Calu3 (cell line): ENCODE measurements around the gene CARMIL1. TPM values are rescaled to one million over a fixed set of nuclear protein-coding genes. Genes with fewer than 3 reads are reported as not detected.

Experiments
- BruUV-seq: library from RNA; stranded (reverse); fragments of 400-500 nt; replicated peaks from 2 replicates; lab custom pipeline; 2021; lab: Mats Ljungman, UMichigan
- CTCF ChIA-PET: fragments of 300-600 bp; sonication (Branson Sonifier 250); formaldehyde crosslinking; loops from one replicate; lab custom pipeline; 2022; ENCODE audit warnings: antibody characterized with exemption; lab: Charles Lee
- DNase-seq: peaks from one replicate; pipeline ENCODE4 v3.0.0; 2022
- H3K27ac Mint-ChIP-seq: one replicate; pipeline ENCODE4 v1.8.0; 2022; ENCODE audit warnings: mixed read lengths; ENCODE audit not compliant: unreplicated experiment
- H3K27me3 Mint-ChIP-seq: one replicate; pipeline ENCODE4 v1.8.0; 2022; ENCODE audit warnings: mixed read lengths; ENCODE audit not compliant: unreplicated experiment
- H3K36me3 Mint-ChIP-seq: one replicate; pipeline ENCODE4 v1.8.0; 2022; ENCODE audit warnings: mild to moderate bottlenecking, moderate library complexity, mixed read lengths; ENCODE audit not compliant: insufficient read depth, unreplicated experiment
- H3K4me1 Mint-ChIP-seq: one replicate; pipeline ENCODE4 v1.8.0; 2022; ENCODE audit warnings: mild to moderate bottlenecking, low read depth, mixed read lengths; ENCODE audit not compliant: unreplicated experiment
- H3K4me3 Mint-ChIP-seq: one replicate; pipeline ENCODE4 v1.8.0; 2022; ENCODE audit warnings: mild to moderate bottlenecking, low read depth, moderate library complexity, mixed read lengths; ENCODE audit not compliant: unreplicated experiment
- H3K9me3 Mint-ChIP-seq: one replicate; pipeline ENCODE4 v1.8.0; 2022; ENCODE audit warnings: low read depth, mixed read lengths; ENCODE audit not compliant: unreplicated experiment
- CTCF ChIP-seq: fragments of 200-600 bp; IDR thresholded peaks from one replicate; pipeline ENCODE4 v1.8.0; 2022; ENCODE audit warnings: antibody characterized with exemption; ENCODE audit not compliant: unreplicated experiment
- intact Hi-C: fragments of 100-400 bp; cut with micrococcal nuclease; formaldehyde crosslinking; loops from one replicate; pipeline ENCODE4 v1.10.0; 2022; ENCODE audit not compliant: unreplicated experiment
- total RNA-seq: library from RNA; stranded (reverse); gene quantifications from 2 replicates; pipeline ENCODE4 v1.2.3, GENCODE V29; 2022

Gene CARMIL1
- total RNA-seq, 1 experiment from 2014 or later = 92.4 TPM

DNA sequence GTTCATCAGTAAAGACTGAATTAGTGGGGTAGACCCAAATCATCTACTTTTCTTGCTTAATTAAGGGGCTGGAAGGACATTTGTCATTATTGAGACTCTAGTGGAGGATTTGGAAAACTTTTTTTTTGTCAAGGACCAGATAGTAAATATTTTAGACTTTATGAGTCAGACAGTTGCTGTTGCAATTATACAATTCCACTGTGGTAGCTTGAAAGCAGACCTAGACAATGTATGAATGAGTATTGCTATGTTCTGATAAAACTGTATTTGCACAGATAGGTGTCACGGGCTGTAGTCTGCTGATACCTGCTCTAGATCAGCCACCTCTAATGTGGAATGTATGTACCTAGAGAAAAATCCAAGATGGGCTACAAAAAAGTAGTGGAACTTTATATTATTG, 175.0 kb downstream of the CARMIL1 start:
- CTCF ChIA-PET = no interaction called here
- intact Hi-C loops = no loop called here
- no peak for TF ChIP-seq CTCF
- no peak overlapping the region for H3K4me3 Mint-ChIP-seq
- no peaks in the 10 kb centered on the region for H3K27me3 Mint-ChIP-seq
- H3K9me3 Mint-ChIP-seq = no peaks in the 10 kb centered on the region
- no TSS peak for BruUV-seq
- H3K4me1 Mint-ChIP-seq = peaks cover 29% of the 10 kb centered on the region
- no peak overlapping the region for H3K27ac Mint-ChIP-seq
- H3K36me3 Mint-ChIP-seq = peaks cover 5% of the 10 kb centered on the region
- no peak for DNase-seq

DNA sequence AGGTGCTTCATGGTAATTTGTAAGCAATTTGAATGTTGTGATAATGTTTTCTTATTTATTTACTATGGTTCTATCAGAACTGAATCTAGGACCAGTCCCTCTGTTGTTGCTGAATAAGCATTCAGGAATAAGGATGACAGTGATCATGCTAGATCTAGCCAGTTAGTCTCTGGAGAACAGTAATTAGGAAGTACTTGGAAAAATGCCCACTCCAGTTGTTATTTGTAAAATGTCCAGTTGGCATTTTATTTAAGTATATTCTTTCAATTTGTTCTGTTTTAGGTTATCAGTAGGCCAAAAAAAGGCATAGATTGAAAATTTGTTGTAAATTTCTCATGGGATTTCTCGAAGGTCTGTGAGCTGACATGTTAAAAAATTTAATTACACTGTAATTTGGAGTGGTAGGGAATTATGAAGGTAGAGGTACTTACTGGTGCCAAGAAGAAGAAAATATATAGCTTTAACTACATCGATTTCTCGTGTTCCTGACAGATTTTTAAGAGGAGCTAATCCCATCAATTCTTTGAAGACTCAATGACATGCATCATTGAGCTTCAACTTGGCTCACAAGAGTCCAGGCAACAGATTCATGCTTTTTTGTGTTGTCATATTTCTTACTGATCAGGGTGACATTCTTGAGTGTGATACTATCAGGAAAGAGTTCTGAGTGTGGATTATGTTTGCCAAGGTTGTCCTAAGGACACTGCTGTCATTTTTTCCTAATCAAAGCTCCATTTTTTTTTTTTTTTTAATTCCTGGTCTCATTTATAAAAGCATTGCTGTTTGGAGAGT, 177.3 kb downstream of the CARMIL1 start:
- peaks cover 43% of the 10 kb centered on the region for H3K4me1 Mint-ChIP-seq
- no peaks in the 10 kb centered on the region for H3K27me3 Mint-ChIP-seq
- no peaks in the 10 kb centered on the region for H3K9me3 Mint-ChIP-seq
- H3K4me3 Mint-ChIP-seq = no peak overlapping the region
- CTCF ChIA-PET = interaction anchor here (0.7 to 2.2 kb wide), 8 partner anchors 12 to 176 kb away, joined by 3 to 8 read pairs (median 4); no protein-coding TSS in a partner anchor
- H3K36me3 Mint-ChIP-seq = no peaks in the 10 kb centered on the region
- BruUV-seq = no TSS peak
- intact Hi-C loops = no loop called here
- H3K27ac Mint-ChIP-seq = peak overlapping the region; percentile 17
- TF ChIP-seq CTCF = no peak
- DNase-seq = no peak

- Mint-ChIP-seq H3K36me3 (no peaks in the 10 kb centered on the region), H3K4me1 (peaks cover 43% of the 10 kb centered on the region), H3K27ac (peak overlapping the region; percentile 42), H3K9me3 (no peaks in the 10 kb centered on the region), H3K4me3 (no peak overlapping the region), H3K27me3 (no peaks in the 10 kb centered on the region)
- TF ChIP-seq CTCF = no peak
- intact Hi-C loops = no loop called here
- CTCF ChIA-PET = interaction anchor here (1.8 to 2.2 kb wide), 2 partner anchors 32 to 178 kb away, joined by 5 to 16 read pairs; partner anchors contain the start of gene CARMIL1
- DNase-seq = no peak
- no TSS peak for BruUV-seq
Measured at GRCh38 chr6:25457516-25457915, 178.3 kb downstream of the CARMIL1 start.

DNA sequence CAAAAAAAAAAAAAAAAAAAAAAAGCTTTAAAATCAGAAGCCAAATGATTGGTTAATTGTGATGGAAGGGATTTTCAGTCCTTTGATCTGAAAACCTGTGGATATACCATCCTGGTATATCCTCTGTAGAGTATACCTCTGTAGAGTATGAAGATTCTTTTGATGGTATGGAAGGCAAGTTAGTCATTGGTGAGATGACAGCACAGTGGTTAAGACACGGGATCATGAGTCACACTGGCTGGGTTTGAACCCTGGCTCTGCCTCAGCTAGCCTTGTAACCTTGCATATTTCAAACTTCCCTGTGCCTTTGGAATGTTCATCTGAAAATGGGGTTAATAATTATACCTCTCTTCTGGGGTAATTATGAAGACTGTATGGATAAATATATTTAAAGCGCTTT, 179.3 kb downstream of the CARMIL1 start:
- no TSS peak for BruUV-seq
- Mint-ChIP-seq H3K4me1 (peaks cover 43% of the 10 kb centered on the region), H3K4me3 (no peak overlapping the region), H3K27me3 (no peaks in the 10 kb centered on the region), H3K27ac (peak overlapping the region; percentile 42), H3K36me3 (no peaks in the 10 kb centered on the region), H3K9me3 (no peaks in the 10 kb centered on the region)
- intact Hi-C loops = loop anchor here (1.0 kb wide), 1 partner anchor 8 kb away; no protein-coding TSS in a partner anchor
- DNase-seq = peak; percentile 70
- CTCF ChIA-PET = interaction anchor here (0.6 to 2.2 kb wide), 11 partner anchors 10 to 1944 kb away, joined by 3 to 16 read pairs (median 4); partner anchors contain the start of gene CARMIL1
- no peak for TF ChIP-seq CTCF
